ENCODE measurements around the gene BPIFB3. TPM values are rescaled to one million over a fixed set of nuclear protein-coding genes. Genes with fewer than 3 reads are reported as not detected.
"Not testable (repeated sequence)": the region's sequence is repeated elsewhere in the genome, so short reads cannot be mapped to it uniquely, and the experiment has no call there.

Gene BPIFB3
- total RNA-seq, 2 experiments from 2014 or later, result not detected

- H3K27me3 Mint-ChIP-seq, result no peaks in the 10 kb centered on the region
- ATAC-seq (no peak), DNase-seq (no peak)
- no peaks in the 10 kb centered on the region for H3K4me1 Mint-ChIP-seq (ENCODE audit: low read depth)
- no peaks in the 10 kb centered on the region for H3K9me3 Mint-ChIP-seq
- no peak overlapping the region for H3K27ac Mint-ChIP-seq
- H3K36me3 Mint-ChIP-seq (ENCODE audit: low read depth), result no peaks in the 10 kb centered on the region
- ChIA-PET CTCF (no interaction called here), POLR2A (no interaction called here)
- no peak overlapping the region for H3K4me3 Mint-ChIP-seq
- TF ChIP-seq CTCF (IDR thresholded peaks at IDR 0.05), result no peak
- intact Hi-C loops (cut with micrococcal nuclease), result loop anchor here (10.0 kb wide), 1 partner anchor 186 kb away; no protein-coding TSS in a partner anchor
Measured at GRCh38 chr20:33108661-33109060, 55.0 kb downstream of the BPIFB3 start.

GRCh38 chr20:33110147-33110825 lies 56.6 kb downstream of the BPIFB3 start:
- TF ChIP-seq CTCF (IDR thresholded peaks at IDR 0.05), result no peak
- no peaks in the 10 kb centered on the region for H3K4me1 Mint-ChIP-seq (ENCODE audit: low read depth)
- no peaks in the 10 kb centered on the region for H3K36me3 Mint-ChIP-seq (ENCODE audit: low read depth)
- no peak for DNase-seq
- ChIA-PET CTCF (no interaction called here), POLR2A (no interaction called here)
- no peak for ATAC-seq
- H3K27ac Mint-ChIP-seq, result no peak overlapping the region
- intact Hi-C loops (cut with micrococcal nuclease), result no loop called here
- no peaks in the 10 kb centered on the region for H3K27me3 Mint-ChIP-seq
- no peak overlapping the region for H3K4me3 Mint-ChIP-seq
- no peaks in the 10 kb centered on the region for H3K9me3 Mint-ChIP-seq

- no peaks in the 10 kb centered on the region for H3K9me3 Mint-ChIP-seq
- ChIA-PET CTCF (no interaction called here), POLR2A (no interaction called here)
- no peaks in the 10 kb centered on the region for H3K36me3 Mint-ChIP-seq (ENCODE audit: low read depth)
- H3K27me3 Mint-ChIP-seq, result no peaks in the 10 kb centered on the region
- no peak for TF ChIP-seq CTCF (IDR thresholded peaks at IDR 0.05)
- intact Hi-C loops (cut with micrococcal nuclease), result no loop called here
- no peak overlapping the region for H3K27ac Mint-ChIP-seq
- DNase-seq (no peak), ATAC-seq (no peak)
- H3K4me1 Mint-ChIP-seq (ENCODE audit: low read depth), result no peaks in the 10 kb centered on the region
- H3K4me3 Mint-ChIP-seq, result no peak overlapping the region
Measured at GRCh38 chr20:33111306-33111705, 57.6 kb downstream of the BPIFB3 start.

- no peaks in the 10 kb centered on the region for H3K9me3 Mint-ChIP-seq
- H3K4me1 Mint-ChIP-seq (ENCODE audit: low read depth), result no peaks in the 10 kb centered on the region
- H3K36me3 Mint-ChIP-seq (ENCODE audit: low read depth), result no peaks in the 10 kb centered on the region
- intact Hi-C loops (cut with micrococcal nuclease), result no loop called here
- TF ChIP-seq CTCF (IDR thresholded peaks at IDR 0.05), result no peak
- H3K27ac Mint-ChIP-seq, result no peak overlapping the region
- no peak for DNase-seq
- CTCF ChIA-PET, result no interaction called here
- H3K27me3 Mint-ChIP-seq, result no peaks in the 10 kb centered on the region
- POLR2A ChIA-PET, result no interaction called here
- ATAC-seq, result no peak
- H3K4me3 Mint-ChIP-seq, result no peak overlapping the region
Measured at GRCh38 chr20:33112547-33113386, 59.1 kb downstream of the BPIFB3 start.

GRCh38 chr20:33113387-33113908 lies 59.7 kb downstream of the BPIFB3 start:
- Mint-ChIP-seq H3K9me3 (no peaks in the 10 kb centered on the region), H3K27ac (no peak overlapping the region), H3K27me3 (no peaks in the 10 kb centered on the region), H3K4me3 (no peak overlapping the region), H3K36me3 (ENCODE audit: low read depth) (no peaks in the 10 kb centered on the region), H3K4me1 (ENCODE audit: low read depth) (no peaks in the 10 kb centered on the region)
- POLR2A ChIA-PET, result no interaction called here
- CTCF ChIA-PET, result no interaction called here
- DNase-seq (no peak), ATAC-seq (no peak)
- TF ChIP-seq CTCF (IDR thresholded peaks at IDR 0.05), result no peak
- intact Hi-C loops (cut with micrococcal nuclease), result no loop called here

GRCh38 chr20:33115501-33115900 lies 61.8 kb downstream of the BPIFB3 start:
- peaks cover 14% of the 10 kb centered on the region for H3K4me1 Mint-ChIP-seq (ENCODE audit: low read depth)

More at GRCh38 chr20:33115501-33115900, 61.8 kb downstream of the BPIFB3 start:
- ATAC-seq; H3K27ac Mint-ChIP-seq; POLR2A ChIA-PET; H3K4me3 Mint-ChIP-seq; H3K9me3 Mint-ChIP-seq; DNase-seq; H3K36me3 Mint-ChIP-seq (ENCODE audit: low read depth); CTCF ChIA-PET; intact Hi-C loops (cut with micrococcal nuclease); H3K27me3 Mint-ChIP-seq: not testable (repeated sequence)
